ENCODE results near the gene MYO1E.

Gene MYO1E

DNA sequence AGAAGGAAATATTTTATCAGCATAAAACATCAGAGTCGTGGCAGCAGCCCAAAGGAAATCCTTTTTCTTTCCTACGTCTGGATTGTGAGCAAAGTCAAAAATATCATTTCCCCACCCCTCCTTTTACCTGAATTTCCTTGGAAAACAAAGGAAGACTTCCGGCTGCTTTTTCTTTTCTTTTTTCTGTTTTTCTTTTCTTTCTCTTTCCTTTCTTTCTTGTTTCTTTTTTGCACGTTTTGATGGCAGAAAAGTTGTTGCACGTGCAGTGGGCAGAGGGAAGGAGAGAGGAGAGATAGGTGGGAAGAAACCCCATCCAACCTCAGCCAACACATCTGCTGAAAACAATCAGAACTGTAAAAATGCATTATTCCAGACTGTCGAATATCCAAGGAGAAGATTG, 544 bp upstream of the MYO1E start:
- FAIRE-seq (no peak), DNase-seq (ENCODE audit: insufficient read length, low spot score) (no peak)
- TF ChIP-seq SPI1 (IDR thresholded peaks at IDR 0.05; ENCODE audit: low read depth, low read length) = no peak
- no peak for TF ChIP-seq TAF1 (IDR thresholded peaks at IDR 0.05; ENCODE audit: low read depth, low read length)
- TF ChIP-seq POLR2A (IDR thresholded peaks at IDR 0.05; ENCODE audit: low read depth, low read length) = no peak
- no peak for TF ChIP-seq PAX5 (IDR thresholded peaks at IDR 0.05; ENCODE audit: insufficient read depth, low read length, severe bottlenecking)
- no peak for TF ChIP-seq POU2F2 (IDR thresholded peaks at IDR 0.05; ENCODE audit: low read depth, low read length)
- TF ChIP-seq POLR2AphosphoS5 (IDR thresholded peaks at IDR 0.05; ENCODE audit: low read depth, low read length) = no peak

DNA sequence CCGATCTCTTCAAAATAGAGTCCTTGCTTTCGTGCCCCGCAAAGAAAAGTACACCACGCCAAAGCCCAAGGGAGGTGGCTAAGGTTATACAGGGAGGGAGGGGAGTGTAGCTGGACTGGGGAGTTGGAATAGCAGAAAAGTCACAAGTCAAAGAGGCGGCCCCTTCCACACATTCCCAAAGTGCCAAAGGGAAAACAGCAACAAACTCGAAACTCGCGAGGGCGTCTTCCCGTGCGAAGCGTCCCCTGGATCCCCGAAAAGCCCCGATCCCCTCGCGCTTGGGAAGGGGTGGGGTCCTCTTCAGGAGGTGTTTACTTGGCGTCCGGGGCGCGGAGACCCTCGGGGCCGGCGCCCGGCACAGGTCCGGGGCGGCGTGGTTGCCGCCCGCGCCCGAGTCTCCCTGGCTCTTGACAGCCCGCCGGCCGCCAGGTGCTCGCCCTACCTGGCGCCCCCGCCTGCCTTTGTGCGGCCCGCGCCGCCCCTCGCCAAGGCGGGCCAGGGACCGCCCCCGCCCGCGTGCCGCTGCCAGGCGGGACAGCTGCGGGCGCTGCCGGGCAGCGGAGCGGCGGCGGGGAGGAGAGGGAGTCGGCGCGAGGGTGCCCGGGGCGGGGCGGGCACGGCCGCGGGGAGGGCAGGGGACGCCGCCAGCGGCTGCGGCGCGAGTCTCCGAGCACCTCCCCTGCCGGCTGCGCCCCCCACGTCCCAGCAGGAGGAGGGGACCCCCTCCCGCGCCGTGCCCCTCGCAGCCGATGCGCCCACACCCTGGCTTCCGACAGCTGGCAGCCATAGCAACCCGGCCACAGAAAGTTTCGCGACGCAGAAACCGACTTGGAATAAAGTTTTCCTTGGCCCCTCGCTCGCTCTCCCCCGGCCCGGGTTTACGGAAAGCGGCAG, 966 bp downstream of the MYO1E start:
- TF ChIP-seq SPI1 (IDR thresholded peaks at IDR 0.05; ENCODE audit: low read depth, low read length) = no peak
- TF ChIP-seq PAX5 (IDR thresholded peaks at IDR 0.05; ENCODE audit: insufficient read depth, low read length, severe bottlenecking) = no peak
- no peak for TF ChIP-seq POU2F2 (IDR thresholded peaks at IDR 0.05; ENCODE audit: low read depth, low read length)
- FAIRE-seq (peak; percentile 20), DNase-seq (ENCODE audit: insufficient read length, low spot score) (peak; percentile 39)

GRCh38 chr15:59369597-59369996, 3.1 kb downstream of the MYO1E start:
- TF ChIP-seq SPI1 (IDR thresholded peaks at IDR 0.05; ENCODE audit: low read depth, low read length) = no peak
- TF ChIP-seq TAF1 (IDR thresholded peaks at IDR 0.05; ENCODE audit: low read depth, low read length) = no peak
- no peak for TF ChIP-seq POLR2AphosphoS5 (IDR thresholded peaks at IDR 0.05; ENCODE audit: low read depth, low read length)
- TF ChIP-seq POLR2A (IDR thresholded peaks at IDR 0.05; ENCODE audit: low read depth, low read length) = no peak
- TF ChIP-seq PAX5 (IDR thresholded peaks at IDR 0.05; ENCODE audit: insufficient read depth, low read length, severe bottlenecking) = no peak
- no peak for TF ChIP-seq POU2F2 (IDR thresholded peaks at IDR 0.05; ENCODE audit: low read depth, low read length)
- FAIRE-seq (peak; percentile 52), DNase-seq (ENCODE audit: insufficient read length, low spot score) (no peak)

- DNase-seq (ENCODE audit: insufficient read length, low spot score) (no peak), FAIRE-seq (no peak)
- no peak for TF ChIP-seq PAX5 (IDR thresholded peaks at IDR 0.05; ENCODE audit: insufficient read depth, low read length, severe bottlenecking)
- no peak for TF ChIP-seq POU2F2 (IDR thresholded peaks at IDR 0.05; ENCODE audit: low read depth, low read length)
- TF ChIP-seq TAF1 (IDR thresholded peaks at IDR 0.05; ENCODE audit: low read depth, low read length) = no peak
- TF ChIP-seq SPI1 (IDR thresholded peaks at IDR 0.05; ENCODE audit: low read depth, low read length) = no peak
- no peak for TF ChIP-seq POLR2AphosphoS5 (IDR thresholded peaks at IDR 0.05; ENCODE audit: low read depth, low read length)
- TF ChIP-seq POLR2A (IDR thresholded peaks at IDR 0.05; ENCODE audit: low read depth, low read length) = no peak
Observed at GRCh38 chr15:59367022-59367451, 5.6 kb downstream of the MYO1E start.

DNA sequence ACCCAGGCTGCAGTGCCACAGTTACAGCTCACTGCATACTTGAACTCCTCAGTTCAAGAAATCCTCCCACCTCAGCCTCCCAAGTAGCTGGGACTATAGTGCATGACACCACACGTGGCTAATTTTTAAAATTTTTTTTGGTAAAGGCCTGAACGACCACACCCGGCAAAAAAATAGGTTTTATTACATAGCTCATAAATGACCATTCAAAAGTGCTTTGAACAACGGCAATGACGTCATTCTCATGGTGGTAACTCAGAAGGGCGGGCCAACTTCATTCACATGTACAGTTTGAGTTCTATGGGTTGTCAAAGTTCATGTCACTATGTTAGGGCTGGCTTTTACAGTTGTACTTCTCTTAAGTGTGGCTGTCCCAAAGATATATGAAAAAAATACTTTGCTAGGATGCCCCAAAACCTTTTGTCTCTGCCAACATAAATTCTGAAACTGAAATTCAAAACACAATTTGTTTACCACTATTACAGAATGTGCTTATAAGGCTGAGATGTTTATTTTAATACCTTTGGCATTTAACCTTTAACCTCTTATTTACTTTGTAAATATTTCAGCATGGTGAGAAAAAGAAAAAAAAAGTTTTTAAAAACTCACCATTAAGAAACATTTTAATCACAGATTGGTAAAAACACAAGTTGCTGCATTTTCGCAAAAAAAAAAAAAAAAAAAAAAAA, 6.2 kb downstream of the MYO1E start:
- DNase-seq (ENCODE audit: insufficient read length, low spot score) = no peak
- no peak for FAIRE-seq
- TF ChIP-seq POU2F2 (IDR thresholded peaks at IDR 0.05; ENCODE audit: low read depth, low read length) = no peak
- TF ChIP-seq TAF1 (IDR thresholded peaks at IDR 0.05; ENCODE audit: low read depth, low read length) = no peak
- TF ChIP-seq PAX5 (IDR thresholded peaks at IDR 0.05; ENCODE audit: insufficient read depth, low read length, severe bottlenecking) = no peak
- no peak for TF ChIP-seq POLR2A (IDR thresholded peaks at IDR 0.05; ENCODE audit: low read depth, low read length)
- TF ChIP-seq POLR2AphosphoS5 (IDR thresholded peaks at IDR 0.05; ENCODE audit: low read depth, low read length) = no peak
- no peak for TF ChIP-seq SPI1 (IDR thresholded peaks at IDR 0.05; ENCODE audit: low read depth, low read length)

GRCh38 chr15:59364248-59364647, 8.4 kb downstream of the MYO1E start:
- no peak for DNase-seq (ENCODE audit: insufficient read length, low spot score)
- TF ChIP-seq TAF1 (IDR thresholded peaks at IDR 0.05; ENCODE audit: low read depth, low read length) (no peak), SPI1 (IDR thresholded peaks at IDR 0.05; ENCODE audit: low read depth, low read length) (0 out of 2 replicates have a peak, but pooled peaks have one; percentile 16), POLR2A (IDR thresholded peaks at IDR 0.05; ENCODE audit: low read depth, low read length) (no peak), PAX5 (IDR thresholded peaks at IDR 0.05; ENCODE audit: insufficient read depth, low read length, severe bottlenecking) (no peak)
- no peak for FAIRE-seq

DNA sequence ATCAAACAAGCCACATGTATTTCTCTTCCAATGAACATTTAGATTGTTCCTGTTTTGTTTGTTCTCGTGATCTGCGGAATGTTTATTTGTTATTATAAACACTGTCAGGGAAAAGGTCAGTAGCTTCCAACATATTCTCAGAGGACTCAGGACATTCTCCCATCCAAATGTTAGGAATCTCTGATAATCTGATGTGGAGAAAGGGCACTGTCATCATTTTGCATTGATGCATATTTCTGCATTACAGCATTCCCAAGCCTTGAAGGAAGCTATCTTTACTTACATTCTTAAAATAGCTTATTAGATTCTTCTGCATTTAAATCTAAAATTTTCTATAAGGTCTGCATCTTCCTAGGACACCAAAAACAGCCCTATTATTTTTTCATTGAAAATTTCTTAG, 10.3 kb downstream of the MYO1E start:
- DNase-seq (ENCODE audit: insufficient read length, low spot score) (no peak), FAIRE-seq (no peak)
- no peak for TF ChIP-seq POLR2AphosphoS5 (IDR thresholded peaks at IDR 0.05; ENCODE audit: low read depth, low read length)
- TF ChIP-seq POU2F2 (IDR thresholded peaks at IDR 0.05; ENCODE audit: low read depth, low read length) = no peak
- no peak for TF ChIP-seq TAF1 (IDR thresholded peaks at IDR 0.05; ENCODE audit: low read depth, low read length)
- TF ChIP-seq PAX5 (IDR thresholded peaks at IDR 0.05; ENCODE audit: insufficient read depth, low read length, severe bottlenecking) = no peak
- no peak for TF ChIP-seq POLR2A (IDR thresholded peaks at IDR 0.05; ENCODE audit: low read depth, low read length)
- TF ChIP-seq SPI1 (IDR thresholded peaks at IDR 0.05; ENCODE audit: low read depth, low read length) = no peak

- no peak for TF ChIP-seq SPI1 (IDR thresholded peaks at IDR 0.05; ENCODE audit: low read depth, low read length)
- FAIRE-seq = peak; percentile 16
- DNase-seq (ENCODE audit: insufficient read length, low spot score) = no peak
Observed at GRCh38 chr15:59360896-59361295, 11.8 kb downstream of the MYO1E start.

- DNase-seq (ENCODE audit: insufficient read length, low spot score) = no peak
- TF ChIP-seq TAF1 (IDR thresholded peaks at IDR 0.05; ENCODE audit: low read depth, low read length) (no peak), SPI1 (IDR thresholded peaks at IDR 0.05; ENCODE audit: low read depth, low read length) (no peak), POU2F2 (IDR thresholded peaks at IDR 0.05; ENCODE audit: low read depth, low read length) (no peak), PAX5 (IDR thresholded peaks at IDR 0.05; ENCODE audit: insufficient read depth, low read length, severe bottlenecking) (no peak), POLR2A (IDR thresholded peaks at IDR 0.05; ENCODE audit: low read depth, low read length) (no peak), POLR2AphosphoS5 (IDR thresholded peaks at IDR 0.05; ENCODE audit: low read depth, low read length) (no peak)
- no peak for FAIRE-seq
Observed at GRCh38 chr15:59360305-59360704, 12.4 kb downstream of the MYO1E start.
